SK-N-SH treated with all-trans-retinoic acid at 6 μM for 48 hours (cell line): ENCODE results near the gene TSKS.

Source experiments
- ATAC-seq: fragments of 200-7000 bp; cut with Tn5 transposase; 3 replicates; pipeline ENCODE4 v1.9.1; 2020; ENCODE audit warnings: mild to moderate bottlenecking, moderate library complexity
- BACH2 ChIP-seq: fragments of 250-450 bp; sonication (Bioruptor Pico); IDR thresholded peaks from 2 replicates; pipeline ENCODE4 v1.9.0; 2021; ENCODE audit warnings: mild to moderate bottlenecking, borderline replicate concordance
- CSDC2 ChIP-seq: fragments of 250-450 bp; sonication (Bioruptor Pico); IDR thresholded peaks from 2 replicates; pipeline ENCODE4 v1.5.0; 2020; ENCODE audit warnings: mild to moderate bottlenecking, moderate library complexity
- CSRNP3 ChIP-seq: fragments of 250-450 bp; sonication (Bioruptor Pico); IDR thresholded peaks from 2 replicates; pipeline ENCODE4 v1.5.1; 2021; ENCODE audit warnings: mild to moderate bottlenecking, moderate library complexity
- ESRRG ChIP-seq: fragments of 250-450 bp; sonication (Bioruptor Pico); IDR thresholded peaks from 2 replicates; pipeline ENCODE4 v1.6.1; 2021; ENCODE audit warnings: mild to moderate bottlenecking
- GLIS3 ChIP-seq: fragments of 250-450 bp; sonication (Bioruptor Pico); IDR thresholded peaks from 2 replicates; pipeline ENCODE4 v1.5.0; 2020; ENCODE audit warnings: mild to moderate bottlenecking, moderate library complexity
- ISL1 ChIP-seq: fragments of 250-450 bp; sonication (Bioruptor Pico); IDR thresholded peaks from 2 replicates; pipeline ENCODE4 v2.1.2; 2022; ENCODE audit warnings: mild to moderate bottlenecking, moderate library complexity
- OSR1 ChIP-seq: fragments of 250-450 bp; sonication (Bioruptor Pico); IDR thresholded peaks from 2 replicates; pipeline ENCODE4 v1.8.0; 2022; ENCODE audit warnings: moderate library complexity, mild to moderate bottlenecking, inconsistent platforms
- PATZ1 ChIP-seq: fragments of 250-450 bp; sonication (Bioruptor Pico); IDR thresholded peaks from 2 replicates; pipeline ENCODE4 v1.8.0; 2020; ENCODE audit warnings: mild to moderate bottlenecking, moderate library complexity, borderline replicate concordance
- POU6F1 ChIP-seq: fragments of 250-450 bp; sonication (Bioruptor Pico); IDR thresholded peaks from 2 replicates; pipeline ENCODE4 v1.8.0; 2021; ENCODE audit warnings: low read depth, mild to moderate bottlenecking, moderate library complexity, borderline replicate concordance
- PPARA ChIP-seq: fragments of 250-450 bp; sonication (Bioruptor Pico); IDR thresholded peaks from 2 replicates; pipeline ENCODE4 v1.5.0; 2020; ENCODE audit warnings: mild to moderate bottlenecking, borderline replicate concordance
- RARB ChIP-seq: fragments of 250-450 bp; sonication (Bioruptor Pico); IDR thresholded peaks from 2 replicates; pipeline ENCODE4 v1.8.0; 2021; ENCODE audit warnings: mild to moderate bottlenecking, moderate library complexity
- SNAI2 ChIP-seq: fragments of 250-450 bp; sonication (Bioruptor Pico); IDR thresholded peaks from 2 replicates; pipeline ENCODE4 v1.5.0; 2020; ENCODE audit warnings: mild to moderate bottlenecking, moderate library complexity
- TCF4 ChIP-seq: fragments of 250-450 bp; sonication (Bioruptor Pico); IDR thresholded peaks from 2 replicates; pipeline ENCODE4 v1.8.0; 2021; ENCODE audit warnings: mild to moderate bottlenecking, moderate library complexity, borderline replicate concordance
- TSHZ2 ChIP-seq: fragments of 250-450 bp; sonication (Bioruptor Pico); IDR thresholded peaks from 2 replicates; pipeline ENCODE4 v1.5.0; 2020; ENCODE audit warnings: mild to moderate bottlenecking, moderate library complexity
- ZC3H10 ChIP-seq: fragments of 250-450 bp; sonication (Bioruptor Pico); IDR thresholded peaks from 2 replicates; pipeline ENCODE4 v1.5.1; 2021; ENCODE audit warnings: mild to moderate bottlenecking, moderate library complexity
- ZFP3 ChIP-seq: fragments of 250-450 bp; sonication (Bioruptor Pico); IDR thresholded peaks from 2 replicates; pipeline ENCODE4 v1.5.0; 2020; ENCODE audit warnings: mild to moderate bottlenecking, moderate library complexity
- ZFP30 ChIP-seq: fragments of 450-650 bp; formaldehyde crosslinking; IDR thresholded peaks from 2 replicates; pipeline ENCODE4 v1.5.0; 2022; ENCODE audit warnings: mild to moderate bottlenecking, moderate library complexity
- ZNF565 ChIP-seq: fragments of 450-650 bp; formaldehyde crosslinking; conservative IDR thresholded peaks from 2 replicates; pipeline ENCODE4 v1.5.0; 2020; ENCODE audit warnings: low read depth, mild to moderate bottlenecking, moderate library complexity
- ZNF70 ChIP-seq: fragments of 450-650 bp; formaldehyde crosslinking; IDR thresholded peaks from 2 replicates; pipeline ENCODE4 v1.5.0; 2020; ENCODE audit warnings: mild to moderate bottlenecking, moderate library complexity
- ZNF8 ChIP-seq: fragments of 450-650 bp; formaldehyde crosslinking; IDR thresholded peaks from 2 replicates; pipeline ENCODE4 v1.5.0; 2020; ENCODE audit warnings: mild to moderate bottlenecking, moderate library complexity

TSKS gene

GRCh38 chr19:49786376-49786820 is 23.3 kb upstream of the TSKS start:
- ATAC-seq: no peak; the same call in 1 of the 3 replicates
- TF ChIP-seq RARB (CRISPR knock-in tag): no peak
- TF ChIP-seq TCF4: no peak
- TF ChIP-seq ZFP30 (CRISPR knock-in tag): no peak
- TF ChIP-seq POU6F1 (CRISPR knock-in tag): no peak
- no peak for TF ChIP-seq PPARA (CRISPR knock-in tag)
- TF ChIP-seq ZFP3 (CRISPR knock-in tag): no peak
- no peak for TF ChIP-seq PATZ1
- no peak for TF ChIP-seq ZNF8

- TF ChIP-seq ZNF565 (CRISPR knock-in tag): no peak
- no peak for TF ChIP-seq POU6F1 (CRISPR knock-in tag)
- TF ChIP-seq ZC3H10 (CRISPR knock-in tag): no peak
- TF ChIP-seq TCF4: no peak
- no peak for TF ChIP-seq ESRRG (CRISPR knock-in tag)
- TF ChIP-seq ZNF70 (CRISPR knock-in tag): no peak
- no peak for TF ChIP-seq TSHZ2 (CRISPR knock-in tag)
- TF ChIP-seq BACH2 (CRISPR knock-in tag): no peak
- TF ChIP-seq ZNF8: no peak
- no peak for TF ChIP-seq SNAI2 (CRISPR knock-in tag)
- no peak for TF ChIP-seq CSRNP3 (CRISPR knock-in tag)
- TF ChIP-seq PATZ1: no peak
- TF ChIP-seq CSDC2 (CRISPR knock-in tag): no peak
- no peak for ATAC-seq
These were observed 19.4 kb upstream of the TSKS start for GRCh38 chr19:49782515-49782914.

- ATAC-seq: no peak
- TF ChIP-seq TCF4 (no peak), TSHZ2 (CRISPR knock-in tag) (no peak), ISL1 (CRISPR knock-in tag) (no peak), OSR1 (CRISPR knock-in tag) (no peak), ZNF70 (CRISPR knock-in tag) (no peak), ZNF8 (no peak), GLIS3 (CRISPR knock-in tag) (no peak), ZC3H10 (CRISPR knock-in tag) (no peak), RARB (CRISPR knock-in tag) (no peak), PATZ1 (no peak), SNAI2 (CRISPR knock-in tag) (no peak)
These were observed 18.3 kb upstream of the TSKS start for GRCh38 chr19:49781394-49781793.
